Kidney tubule cell (primary cell): ENCODE data around the gene PTPRO.

Experiments used
- DNase-seq: peaks from one replicate; pipeline ENCODE4 v3.0.0-alpha.2; 2018; ENCODE audit warnings: low spot score

PTPRO gene

DNA sequence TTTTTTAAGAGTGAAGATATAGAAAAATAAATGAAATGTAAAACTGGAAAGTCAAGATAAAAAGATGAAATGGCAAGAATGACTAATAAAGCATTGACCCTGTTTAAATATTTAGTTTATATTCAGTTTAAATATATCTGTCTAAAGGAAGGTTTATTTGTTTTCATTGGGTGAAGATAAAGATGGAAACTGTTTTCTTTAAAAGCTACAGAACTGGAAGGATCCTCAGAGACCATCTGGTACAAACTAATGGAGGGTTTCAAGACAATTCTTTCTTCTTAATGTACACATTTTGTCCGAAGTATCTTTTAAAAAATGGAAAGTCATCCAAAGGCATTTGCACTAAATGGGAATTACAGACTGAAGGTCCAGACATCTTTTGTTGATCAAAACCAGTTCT is 324.3 kb downstream of the PTPRO start:
- no peak for DNase-seq
